Upper lobe of right lung (tissue), 1 donor: Measurements from ENCODE around the gene ALS2. TPM values are rescaled to one million over a fixed set of nuclear protein-coding genes. Genes with fewer than 3 reads are reported as not detected.

Experiments used
- ATAC-seq: fragments of 200-7000 bp; cut with Tn5 transposase; one replicate; pipeline ENCODE4 v1.9.1; 2020; ENCODE audit warnings: mild to moderate bottlenecking, moderate library complexity
- DNase-seq: peaks from one replicate; pipeline ENCODE4 v3.0.0-alpha.2; 2020
- H3K27ac ChIP-seq: fragments of 200-600 bp; one replicate; pipeline ENCODE4 v1.8.0; 2022
- H3K27me3 ChIP-seq: fragments of 200-600 bp; one replicate; pipeline ENCODE4 v1.8.0; 2022; ENCODE audit warnings: mild to moderate bottlenecking
- H3K36me3 ChIP-seq: fragments of 200-600 bp; one replicate; pipeline ENCODE4 v1.8.0; 2022
- H3K4me1 ChIP-seq: fragments of 200-600 bp; one replicate; pipeline ENCODE4 v1.8.0; 2022
- H3K4me3 ChIP-seq: fragments of 200-600 bp; one replicate; pipeline ENCODE4 v1.8.0; 2022; ENCODE audit warnings: mild to moderate bottlenecking
- H3K9me3 ChIP-seq: fragments of 200-600 bp; one replicate; pipeline ENCODE4 v1.8.0; 2022
- intact Hi-C: fragments of 100-400 bp; cut with DNase I; formaldehyde crosslinking; loops from one replicate; pipeline ENCODE4 v1.11.0; 2022
- total RNA-seq: library from RNA; stranded (reverse); fragmentation: NEBNext Ultra II Directional; extraction: Animal tissue kit (Norgen Biotek cat#: 25700); gene quantifications from one replicate; pipeline ENCODE4 v1.2.1, GENCODE V29; 2021
- TF ChIP-seq, protein P1 (sequence below): fragments of 200-600 bp; IDR thresholded peaks from one replicate; pipeline ENCODE4 v1.8.0; 2022; ENCODE audit warnings: antibody characterized with exemption
- donor health status: DM: no; HTN: yes; CAD: no; lungs with severe emphysema.

Gene ALS2
- total RNA-seq, 1 donor from 2014 or later = 26.2 TPM

DNA sequence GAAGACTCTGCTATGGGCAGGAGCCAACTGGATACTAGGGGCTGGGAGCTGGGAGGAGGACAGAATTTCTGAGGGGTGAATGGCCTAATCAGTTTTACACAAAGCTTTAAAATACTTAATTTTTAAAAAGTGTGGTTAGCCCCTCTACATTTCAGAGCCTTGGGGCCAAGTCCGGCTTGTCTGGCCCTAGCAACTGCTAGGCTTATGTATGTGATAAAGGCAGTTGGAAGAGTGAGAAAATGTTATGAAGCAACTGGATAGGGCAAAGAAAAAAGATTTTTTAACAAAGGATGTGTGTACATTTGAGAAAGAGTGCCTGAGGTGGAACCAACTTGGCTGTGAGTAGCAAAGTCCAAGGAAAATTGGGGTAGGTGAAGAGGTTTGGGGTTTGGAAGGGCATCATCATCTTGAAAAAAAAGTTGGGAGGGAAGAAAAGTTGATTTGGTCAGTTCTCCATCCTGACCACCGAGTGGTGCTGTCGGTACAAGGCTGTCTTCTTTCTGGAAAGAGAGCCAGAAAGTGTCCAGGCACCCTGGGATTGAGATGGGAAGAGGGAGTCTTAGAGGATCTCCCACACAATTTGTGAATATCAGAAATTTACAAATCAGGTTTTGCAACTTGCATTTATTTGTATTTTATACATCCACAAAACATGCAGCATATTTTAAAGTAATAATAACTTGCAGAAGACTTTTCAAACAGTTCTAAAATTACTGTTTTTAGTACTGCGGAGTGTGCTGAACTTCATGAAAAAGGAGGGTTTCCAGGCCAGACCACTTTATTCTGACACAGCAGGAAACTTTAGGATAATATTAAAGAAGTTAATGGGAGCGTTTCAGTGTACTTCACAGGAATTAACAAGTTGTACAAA lies 15.1 kb upstream of the ALS2 start:
- ATAC-seq (peak; percentile 67), DNase-seq (no peak)
- Histone ChIP-seq H3K36me3 (no peaks in the 10 kb centered on the region), H3K4me1 (no peaks in the 10 kb centered on the region), H3K27me3 (no peaks in the 10 kb centered on the region), H3K27ac (no peak overlapping the region), H3K4me3 (no peak overlapping the region), H3K9me3 (no peaks in the 10 kb centered on the region)
- TF ChIP-seq, protein P1, sequence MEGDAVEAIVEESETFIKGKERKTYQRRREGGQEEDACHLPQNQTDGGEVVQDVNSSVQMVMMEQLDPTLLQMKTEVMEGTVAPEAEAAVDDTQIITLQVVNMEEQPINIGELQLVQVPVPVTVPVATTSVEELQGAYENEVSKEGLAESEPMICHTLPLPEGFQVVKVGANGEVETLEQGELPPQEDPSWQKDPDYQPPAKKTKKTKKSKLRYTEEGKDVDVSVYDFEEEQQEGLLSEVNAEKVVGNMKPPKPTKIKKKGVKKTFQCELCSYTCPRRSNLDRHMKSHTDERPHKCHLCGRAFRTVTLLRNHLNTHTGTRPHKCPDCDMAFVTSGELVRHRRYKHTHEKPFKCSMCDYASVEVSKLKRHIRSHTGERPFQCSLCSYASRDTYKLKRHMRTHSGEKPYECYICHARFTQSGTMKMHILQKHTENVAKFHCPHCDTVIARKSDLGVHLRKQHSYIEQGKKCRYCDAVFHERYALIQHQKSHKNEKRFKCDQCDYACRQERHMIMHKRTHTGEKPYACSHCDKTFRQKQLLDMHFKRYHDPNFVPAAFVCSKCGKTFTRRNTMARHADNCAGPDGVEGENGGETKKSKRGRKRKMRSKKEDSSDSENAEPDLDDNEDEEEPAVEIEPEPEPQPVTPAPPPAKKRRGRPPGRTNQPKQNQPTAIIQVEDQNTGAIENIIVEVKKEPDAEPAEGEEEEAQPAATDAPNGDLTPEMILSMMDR = peak; percentile 60
- intact Hi-C loops = no loop called here

- no peaks in the 10 kb centered on the region for H3K27me3 ChIP-seq
- H3K36me3 ChIP-seq = no peaks in the 10 kb centered on the region
- TF ChIP-seq, protein P1 = no peak
- H3K27ac ChIP-seq = no peak overlapping the region
- intact Hi-C loops = no loop called here
- H3K4me3 ChIP-seq = no peak overlapping the region
- no peaks in the 10 kb centered on the region for H3K4me1 ChIP-seq
- no peaks in the 10 kb centered on the region for H3K9me3 ChIP-seq
- ATAC-seq = no peak
- no peak for DNase-seq
These were observed 13.6 kb upstream of the ALS2 start for GRCh38 chr2:201794294-201794693.

- Histone ChIP-seq H3K9me3 (no peaks in the 10 kb centered on the region), H3K27me3 (no peaks in the 10 kb centered on the region), H3K36me3 (no peaks in the 10 kb centered on the region), H3K27ac (no peak overlapping the region), H3K4me3 (no peak overlapping the region), H3K4me1 (no peaks in the 10 kb centered on the region)
- intact Hi-C loops = no loop called here
- TF ChIP-seq, protein P1 = no peak
- DNase-seq (no peak), ATAC-seq (no peak)
These were observed 12.9 kb upstream of the ALS2 start for GRCh38 chr2:201793631-201794030.

- TF ChIP-seq, protein P1 = no peak
- Histone ChIP-seq H3K9me3 (no peaks in the 10 kb centered on the region), H3K4me3 (no peak overlapping the region), H3K4me1 (no peaks in the 10 kb centered on the region), H3K27me3 (no peaks in the 10 kb centered on the region), H3K27ac (no peak overlapping the region), H3K36me3 (no peaks in the 10 kb centered on the region)
- ATAC-seq = no peak
- DNase-seq = no peak
- intact Hi-C loops = no loop called here
These were observed 10.3 kb upstream of the ALS2 start for GRCh38 chr2:201790989-201791388.

- ATAC-seq = no peak
- DNase-seq = no peak
- TF ChIP-seq, protein P1 = no peak
- no peak overlapping the region for H3K4me3 ChIP-seq
- no peaks in the 10 kb centered on the region for H3K27me3 ChIP-seq
- H3K9me3 ChIP-seq = no peaks in the 10 kb centered on the region
- H3K36me3 ChIP-seq = no peaks in the 10 kb centered on the region
- no peak overlapping the region for H3K27ac ChIP-seq
- H3K4me1 ChIP-seq = no peaks in the 10 kb centered on the region
- intact Hi-C loops = no loop called here
These were observed 9.6 kb upstream of the ALS2 start for GRCh38 chr2:201790291-201790690.
